Measurements from ENCODE around the gene BLVRB.

GRCh38 chr19:40422748-40423566 lies 42.6 kb downstream of the BLVRB start:
- no peak for TF ChIP-seq REST (IDR thresholded peaks at IDR 0.05; ENCODE audit: insufficient replicate concordance, low read depth)
- TF ChIP-seq, protein P1, sequence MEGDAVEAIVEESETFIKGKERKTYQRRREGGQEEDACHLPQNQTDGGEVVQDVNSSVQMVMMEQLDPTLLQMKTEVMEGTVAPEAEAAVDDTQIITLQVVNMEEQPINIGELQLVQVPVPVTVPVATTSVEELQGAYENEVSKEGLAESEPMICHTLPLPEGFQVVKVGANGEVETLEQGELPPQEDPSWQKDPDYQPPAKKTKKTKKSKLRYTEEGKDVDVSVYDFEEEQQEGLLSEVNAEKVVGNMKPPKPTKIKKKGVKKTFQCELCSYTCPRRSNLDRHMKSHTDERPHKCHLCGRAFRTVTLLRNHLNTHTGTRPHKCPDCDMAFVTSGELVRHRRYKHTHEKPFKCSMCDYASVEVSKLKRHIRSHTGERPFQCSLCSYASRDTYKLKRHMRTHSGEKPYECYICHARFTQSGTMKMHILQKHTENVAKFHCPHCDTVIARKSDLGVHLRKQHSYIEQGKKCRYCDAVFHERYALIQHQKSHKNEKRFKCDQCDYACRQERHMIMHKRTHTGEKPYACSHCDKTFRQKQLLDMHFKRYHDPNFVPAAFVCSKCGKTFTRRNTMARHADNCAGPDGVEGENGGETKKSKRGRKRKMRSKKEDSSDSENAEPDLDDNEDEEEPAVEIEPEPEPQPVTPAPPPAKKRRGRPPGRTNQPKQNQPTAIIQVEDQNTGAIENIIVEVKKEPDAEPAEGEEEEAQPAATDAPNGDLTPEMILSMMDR (IDR thresholded peaks at IDR 0.05; ENCODE audit: insufficient read depth, low read length), result no peak
- no peak for TF ChIP-seq POLR2AphosphoS5 (IDR thresholded peaks at IDR 0.05; ENCODE audit: low read depth)
- TF ChIP-seq GABPA (IDR thresholded peaks at IDR 0.05; ENCODE audit: low read depth), result no peak
- TF ChIP-seq SPI1 (IDR thresholded peaks at IDR 0.05; ENCODE audit: borderline replicate concordance, low read depth), result no peak
